ENCODE data around the gene C4orf46.
"Not testable (repeated sequence)": the region's sequence is repeated elsewhere in the genome, so short reads cannot be mapped to it uniquely, and the experiment has no call there.

C4orf46 gene

GRCh38 chr4:158667651-158668198, 4.0 kb downstream of the C4orf46 start:
- no peak overlapping the region for H3K9ac ChIP-seq (ENCODE audit: low read depth, low read length)

GRCh38 chr4:158666892-158667291, 4.8 kb downstream of the C4orf46 start:
- Histone ChIP-seq H3K36me3 (ENCODE audit: insufficient read depth, low read length) (no peaks in the 10 kb centered on the region), H3K9ac (ENCODE audit: low read depth, low read length) (no peak overlapping the region), H3K4me1 (ENCODE audit: insufficient read depth, low read length) (peaks cover 4% of the 10 kb centered on the region; the same call in 1 of the 2 replicates), H3K9me3 (ENCODE audit: control insufficient read depth, insufficient read depth, low read length) (no peaks in the 10 kb centered on the region)

More at GRCh38 chr4:158667651-158668198, 4.0 kb downstream of the C4orf46 start:
- Histone ChIP-seq H3K36me3 (ENCODE audit: insufficient read depth, low read length) (no peaks in the 10 kb centered on the region), H3K4me1 (ENCODE audit: insufficient read depth, low read length) (peaks cover 4% of the 10 kb centered on the region; the same call in 1 of the 2 replicates), H3K9me3 (ENCODE audit: control insufficient read depth, insufficient read depth, low read length) (no peaks in the 10 kb centered on the region)

GRCh38 chr4:158664806-158665205, 6.9 kb downstream of the C4orf46 start:
- H3K9me3 ChIP-seq (ENCODE audit: control insufficient read depth, insufficient read depth, low read length) = no peaks in the 10 kb centered on the region
- H3K4me1 ChIP-seq (ENCODE audit: insufficient read depth, low read length) = no peaks in the 10 kb centered on the region
- H3K9ac ChIP-seq (ENCODE audit: low read depth, low read length) = no peak overlapping the region
- H3K36me3 ChIP-seq (ENCODE audit: insufficient read depth, low read length) = no peaks in the 10 kb centered on the region

- not testable (repeated sequence) for H3K9me3 ChIP-seq (ENCODE audit: control insufficient read depth, insufficient read depth, low read length); H3K9ac ChIP-seq (ENCODE audit: low read depth, low read length); H3K4me1 ChIP-seq (ENCODE audit: insufficient read depth, low read length); H3K36me3 ChIP-seq (ENCODE audit: insufficient read depth, low read length)
Observed at GRCh38 chr4:158663707-158664625, 7.7 kb downstream of the C4orf46 start.

- H3K9me3 ChIP-seq (ENCODE audit: control insufficient read depth, insufficient read depth, low read length) = not testable (repeated sequence)
Observed at GRCh38 chr4:158663255-158663654, 8.4 kb downstream of the C4orf46 start.

GRCh38 chr4:158657291-158657690, 14.4 kb downstream of the C4orf46 start:
- H3K9ac ChIP-seq (ENCODE audit: low read depth, low read length) = no peak overlapping the region
- no peaks in the 10 kb centered on the region for H3K36me3 ChIP-seq (ENCODE audit: insufficient read depth, low read length)

More at GRCh38 chr4:158663255-158663654, 8.4 kb downstream of the C4orf46 start:
- H3K9ac ChIP-seq (ENCODE audit: low read depth, low read length); H3K4me1 ChIP-seq (ENCODE audit: insufficient read depth, low read length); H3K36me3 ChIP-seq (ENCODE audit: insufficient read depth, low read length): not testable (repeated sequence)

GRCh38 chr4:158656439-158656838, 15.2 kb downstream of the C4orf46 start:
- Histone ChIP-seq H3K36me3 (ENCODE audit: insufficient read depth, low read length) (no peaks in the 10 kb centered on the region), H3K9me3 (ENCODE audit: control insufficient read depth, insufficient read depth, low read length) (no peaks in the 10 kb centered on the region), H3K4me1 (ENCODE audit: insufficient read depth, low read length) (peaks cover 9% of the 10 kb centered on the region), H3K9ac (ENCODE audit: low read depth, low read length) (no peak overlapping the region)

More at GRCh38 chr4:158657291-158657690, 14.4 kb downstream of the C4orf46 start:
- Histone ChIP-seq H3K4me1 (ENCODE audit: insufficient read depth, low read length) (peaks cover 9% of the 10 kb centered on the region), H3K9me3 (ENCODE audit: control insufficient read depth, insufficient read depth, low read length) (no peaks in the 10 kb centered on the region)

- H3K36me3 ChIP-seq (ENCODE audit: insufficient read depth, low read length) = no peaks in the 10 kb centered on the region
- H3K9me3 ChIP-seq (ENCODE audit: control insufficient read depth, insufficient read depth, low read length) = no peaks in the 10 kb centered on the region
- no peak overlapping the region for H3K9ac ChIP-seq (ENCODE audit: low read depth, low read length)
- H3K4me1 ChIP-seq (ENCODE audit: insufficient read depth, low read length) = peaks cover 9% of the 10 kb centered on the region
Observed at GRCh38 chr4:158652920-158653319, 18.8 kb downstream of the C4orf46 start.

- H3K9me3 ChIP-seq (ENCODE audit: control insufficient read depth, insufficient read depth, low read length) = no peaks in the 10 kb centered on the region
- no peaks in the 10 kb centered on the region for H3K4me1 ChIP-seq (ENCODE audit: insufficient read depth, low read length)
- no peak overlapping the region for H3K9ac ChIP-seq (ENCODE audit: low read depth, low read length)
- no peaks in the 10 kb centered on the region for H3K36me3 ChIP-seq (ENCODE audit: insufficient read depth, low read length)
Observed at GRCh38 chr4:158649111-158649680, 22.5 kb downstream of the C4orf46 start.

GRCh38 chr4:158644760-158645159, 26.9 kb downstream of the C4orf46 start:
- Histone ChIP-seq H3K9ac (ENCODE audit: low read depth, low read length) (no peak overlapping the region), H3K4me1 (ENCODE audit: insufficient read depth, low read length) (no peaks in the 10 kb centered on the region), H3K36me3 (ENCODE audit: insufficient read depth, low read length) (no peaks in the 10 kb centered on the region)

GRCh38 chr4:158644356-158644755, 27.3 kb downstream of the C4orf46 start:
- no peaks in the 10 kb centered on the region for H3K9me3 ChIP-seq (ENCODE audit: control insufficient read depth, insufficient read depth, low read length)
- H3K36me3 ChIP-seq (ENCODE audit: insufficient read depth, low read length) = no peaks in the 10 kb centered on the region
- no peaks in the 10 kb centered on the region for H3K4me1 ChIP-seq (ENCODE audit: insufficient read depth, low read length)
- no peak overlapping the region for H3K9ac ChIP-seq (ENCODE audit: low read depth, low read length)

More at GRCh38 chr4:158644760-158645159, 26.9 kb downstream of the C4orf46 start:
- no peaks in the 10 kb centered on the region for H3K9me3 ChIP-seq (ENCODE audit: control insufficient read depth, insufficient read depth, low read length)

GRCh38 chr4:158636619-158637018, 35.1 kb downstream of the C4orf46 start:
- no peak overlapping the region for H3K9ac ChIP-seq (ENCODE audit: low read depth, low read length)
- no peaks in the 10 kb centered on the region for H3K36me3 ChIP-seq (ENCODE audit: insufficient read depth, low read length)
- H3K9me3 ChIP-seq (ENCODE audit: control insufficient read depth, insufficient read depth, low read length) = no peaks in the 10 kb centered on the region
- no peaks in the 10 kb centered on the region for H3K4me1 ChIP-seq (ENCODE audit: insufficient read depth, low read length)

- no peak overlapping the region for H3K9ac ChIP-seq (ENCODE audit: low read depth, low read length)
- no peaks in the 10 kb centered on the region for H3K36me3 ChIP-seq (ENCODE audit: insufficient read depth, low read length)
- no peaks in the 10 kb centered on the region for H3K9me3 ChIP-seq (ENCODE audit: control insufficient read depth, insufficient read depth, low read length)
- no peaks in the 10 kb centered on the region for H3K4me1 ChIP-seq (ENCODE audit: insufficient read depth, low read length)
Observed at GRCh38 chr4:158630893-158631292, 40.8 kb downstream of the C4orf46 start.

GRCh38 chr4:158625544-158625943, 46.1 kb downstream of the C4orf46 start:
- H3K9ac ChIP-seq (ENCODE audit: low read depth, low read length) = no peak overlapping the region
- H3K36me3 ChIP-seq (ENCODE audit: insufficient read depth, low read length) = no peaks in the 10 kb centered on the region

More at GRCh38 chr4:158625544-158625943, 46.1 kb downstream of the C4orf46 start:
- no peaks in the 10 kb centered on the region for H3K9me3 ChIP-seq (ENCODE audit: control insufficient read depth, insufficient read depth, low read length)
- no peaks in the 10 kb centered on the region for H3K4me1 ChIP-seq (ENCODE audit: insufficient read depth, low read length)
